ENCODE results near the gene CCNK. TPM values are rescaled to one million over a fixed set of nuclear protein-coding genes. Genes with fewer than 3 reads are reported as not detected.

Gene CCNK
- total RNA-seq, 1 donor from 2014 or later = 79.8 TPM

DNA sequence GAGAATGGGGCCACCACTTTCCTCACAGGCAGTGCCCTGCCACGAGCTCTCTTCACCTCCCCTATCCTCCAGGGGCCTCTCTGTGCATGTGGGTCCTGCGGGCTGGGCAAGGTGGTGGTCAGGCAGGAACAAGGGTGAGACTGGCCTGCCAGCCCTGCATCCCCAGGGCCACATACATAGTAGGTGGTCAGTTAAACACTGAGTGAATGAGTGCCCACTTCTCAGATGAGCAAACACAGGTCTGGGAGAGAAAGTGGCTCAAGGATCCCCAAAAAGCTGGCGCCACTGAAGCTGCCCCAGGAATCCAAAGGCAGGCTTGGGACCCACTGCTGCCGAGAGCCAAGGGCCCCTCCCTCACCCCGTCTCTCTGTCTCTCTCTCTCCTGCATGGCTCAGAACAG lies 51.1 kb downstream of the CCNK start:
- Mint-ChIP-seq H3K4me1 (ENCODE audit: unreplicated experiment) (peaks cover 3% of the 10 kb centered on the region), H3K27ac (ENCODE audit: unreplicated experiment) (no peak overlapping the region), H3K27me3 (ENCODE audit: unreplicated experiment) (peaks cover 12% of the 10 kb centered on the region), H3K9me3 (ENCODE audit: unreplicated experiment) (no peaks in the 10 kb centered on the region), H3K36me3 (ENCODE audit: low read depth, unreplicated experiment) (no peaks in the 10 kb centered on the region), H3K4me3 (ENCODE audit: unreplicated experiment) (no peak overlapping the region)
- no peak for DNase-seq (ENCODE audit: low spot score)
- TF ChIP-seq, protein P1, sequence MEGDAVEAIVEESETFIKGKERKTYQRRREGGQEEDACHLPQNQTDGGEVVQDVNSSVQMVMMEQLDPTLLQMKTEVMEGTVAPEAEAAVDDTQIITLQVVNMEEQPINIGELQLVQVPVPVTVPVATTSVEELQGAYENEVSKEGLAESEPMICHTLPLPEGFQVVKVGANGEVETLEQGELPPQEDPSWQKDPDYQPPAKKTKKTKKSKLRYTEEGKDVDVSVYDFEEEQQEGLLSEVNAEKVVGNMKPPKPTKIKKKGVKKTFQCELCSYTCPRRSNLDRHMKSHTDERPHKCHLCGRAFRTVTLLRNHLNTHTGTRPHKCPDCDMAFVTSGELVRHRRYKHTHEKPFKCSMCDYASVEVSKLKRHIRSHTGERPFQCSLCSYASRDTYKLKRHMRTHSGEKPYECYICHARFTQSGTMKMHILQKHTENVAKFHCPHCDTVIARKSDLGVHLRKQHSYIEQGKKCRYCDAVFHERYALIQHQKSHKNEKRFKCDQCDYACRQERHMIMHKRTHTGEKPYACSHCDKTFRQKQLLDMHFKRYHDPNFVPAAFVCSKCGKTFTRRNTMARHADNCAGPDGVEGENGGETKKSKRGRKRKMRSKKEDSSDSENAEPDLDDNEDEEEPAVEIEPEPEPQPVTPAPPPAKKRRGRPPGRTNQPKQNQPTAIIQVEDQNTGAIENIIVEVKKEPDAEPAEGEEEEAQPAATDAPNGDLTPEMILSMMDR (IDR thresholded peaks at IDR 0.05; ENCODE audit: unreplicated experiment) = no peak

DNA sequence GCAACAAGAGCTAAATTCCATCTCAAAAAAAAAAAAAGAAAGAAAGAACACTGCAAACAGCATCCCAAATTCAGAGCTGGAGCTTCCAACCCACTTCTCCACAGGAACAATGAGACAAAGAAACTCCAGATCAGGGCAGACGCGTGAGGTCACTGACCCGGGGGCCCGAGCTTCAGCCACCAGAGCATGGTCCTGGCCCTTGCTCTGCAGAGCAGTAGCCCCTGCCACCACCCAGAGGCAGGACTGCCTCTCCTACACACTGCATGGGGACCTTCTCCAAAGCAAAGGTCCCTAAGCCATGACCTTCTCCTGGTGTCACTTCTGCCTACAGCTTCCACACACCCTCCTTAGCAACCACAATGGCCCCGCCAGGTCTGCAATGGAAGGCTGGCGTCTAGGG lies 53.1 kb downstream of the CCNK start:
- H3K4me1 Mint-ChIP-seq (ENCODE audit: unreplicated experiment) = peaks cover 3% of the 10 kb centered on the region
- peaks cover 11% of the 10 kb centered on the region for H3K27me3 Mint-ChIP-seq (ENCODE audit: unreplicated experiment)
- peak overlapping the region; percentile 24 for H3K27ac Mint-ChIP-seq (ENCODE audit: unreplicated experiment)
- no peak for DNase-seq (ENCODE audit: low spot score)
- peak overlapping the region; percentile 47 for H3K4me3 Mint-ChIP-seq (ENCODE audit: unreplicated experiment)
- no peaks in the 10 kb centered on the region for H3K36me3 Mint-ChIP-seq (ENCODE audit: low read depth, unreplicated experiment)
- no peaks in the 10 kb centered on the region for H3K9me3 Mint-ChIP-seq (ENCODE audit: unreplicated experiment)
- TF ChIP-seq, protein P1 (IDR thresholded peaks at IDR 0.05; ENCODE audit: unreplicated experiment) = no peak

DNA sequence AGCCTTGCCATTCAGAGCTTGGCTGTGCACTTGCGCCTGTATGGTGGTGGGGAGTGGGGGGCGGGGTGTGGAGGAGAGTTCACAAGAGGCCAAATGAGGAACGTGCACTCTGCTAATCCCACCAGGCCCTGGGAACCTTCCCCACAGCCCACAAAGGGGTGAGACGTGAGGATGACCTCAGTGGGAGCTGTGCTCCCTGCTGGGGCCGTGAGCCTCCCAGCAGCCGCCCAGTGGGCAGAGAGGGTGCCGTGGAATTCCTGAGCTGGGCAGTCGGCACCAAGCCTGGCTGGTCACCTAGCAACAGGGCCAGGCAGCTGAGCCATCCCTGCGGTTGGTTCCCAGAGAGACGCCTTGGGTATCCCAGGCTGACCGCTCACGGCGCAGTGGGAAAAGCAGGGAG lies 53.7 kb downstream of the CCNK start:
- no peak overlapping the region for H3K27ac Mint-ChIP-seq (ENCODE audit: unreplicated experiment)
- H3K9me3 Mint-ChIP-seq (ENCODE audit: unreplicated experiment) = no peaks in the 10 kb centered on the region
- DNase-seq (ENCODE audit: low spot score) = no peak
- TF ChIP-seq, protein P1 (IDR thresholded peaks at IDR 0.05; ENCODE audit: unreplicated experiment) = no peak
- no peak overlapping the region for H3K4me3 Mint-ChIP-seq (ENCODE audit: unreplicated experiment)
- peaks cover 7% of the 10 kb centered on the region for H3K4me1 Mint-ChIP-seq (ENCODE audit: unreplicated experiment)
- no peaks in the 10 kb centered on the region for H3K36me3 Mint-ChIP-seq (ENCODE audit: low read depth, unreplicated experiment)
- peaks cover 11% of the 10 kb centered on the region for H3K27me3 Mint-ChIP-seq (ENCODE audit: unreplicated experiment)

DNA sequence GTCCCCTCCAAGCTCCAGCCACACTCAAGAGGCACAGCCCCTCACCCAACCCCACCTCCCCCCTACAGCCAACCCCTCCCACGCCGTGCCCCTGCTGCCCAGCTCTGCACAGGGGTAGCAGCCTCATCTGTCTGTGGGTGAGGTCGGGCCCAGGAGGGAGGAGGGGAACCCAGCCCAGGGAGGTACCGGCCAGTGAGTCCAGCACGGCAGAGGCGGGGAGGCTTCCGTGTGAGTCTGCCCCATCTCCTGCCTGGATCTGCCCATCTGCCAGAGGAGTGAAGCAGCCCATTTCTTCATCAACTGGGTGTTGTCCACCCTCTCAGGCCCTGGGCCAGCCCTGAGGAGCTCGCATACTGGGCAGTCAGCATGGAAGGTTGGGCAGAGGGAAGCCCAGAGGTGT lies 54.2 kb downstream of the CCNK start:
- TF ChIP-seq, protein P1 (IDR thresholded peaks at IDR 0.05; ENCODE audit: unreplicated experiment) = no peak
- Mint-ChIP-seq H3K9me3 (ENCODE audit: unreplicated experiment) (no peaks in the 10 kb centered on the region), H3K27ac (ENCODE audit: unreplicated experiment) (no peak overlapping the region), H3K4me1 (ENCODE audit: unreplicated experiment) (peaks cover 10% of the 10 kb centered on the region), H3K36me3 (ENCODE audit: low read depth, unreplicated experiment) (no peaks in the 10 kb centered on the region), H3K27me3 (ENCODE audit: unreplicated experiment) (peaks cover 11% of the 10 kb centered on the region), H3K4me3 (ENCODE audit: unreplicated experiment) (no peak overlapping the region)
- DNase-seq (ENCODE audit: low spot score) = no peak

DNA sequence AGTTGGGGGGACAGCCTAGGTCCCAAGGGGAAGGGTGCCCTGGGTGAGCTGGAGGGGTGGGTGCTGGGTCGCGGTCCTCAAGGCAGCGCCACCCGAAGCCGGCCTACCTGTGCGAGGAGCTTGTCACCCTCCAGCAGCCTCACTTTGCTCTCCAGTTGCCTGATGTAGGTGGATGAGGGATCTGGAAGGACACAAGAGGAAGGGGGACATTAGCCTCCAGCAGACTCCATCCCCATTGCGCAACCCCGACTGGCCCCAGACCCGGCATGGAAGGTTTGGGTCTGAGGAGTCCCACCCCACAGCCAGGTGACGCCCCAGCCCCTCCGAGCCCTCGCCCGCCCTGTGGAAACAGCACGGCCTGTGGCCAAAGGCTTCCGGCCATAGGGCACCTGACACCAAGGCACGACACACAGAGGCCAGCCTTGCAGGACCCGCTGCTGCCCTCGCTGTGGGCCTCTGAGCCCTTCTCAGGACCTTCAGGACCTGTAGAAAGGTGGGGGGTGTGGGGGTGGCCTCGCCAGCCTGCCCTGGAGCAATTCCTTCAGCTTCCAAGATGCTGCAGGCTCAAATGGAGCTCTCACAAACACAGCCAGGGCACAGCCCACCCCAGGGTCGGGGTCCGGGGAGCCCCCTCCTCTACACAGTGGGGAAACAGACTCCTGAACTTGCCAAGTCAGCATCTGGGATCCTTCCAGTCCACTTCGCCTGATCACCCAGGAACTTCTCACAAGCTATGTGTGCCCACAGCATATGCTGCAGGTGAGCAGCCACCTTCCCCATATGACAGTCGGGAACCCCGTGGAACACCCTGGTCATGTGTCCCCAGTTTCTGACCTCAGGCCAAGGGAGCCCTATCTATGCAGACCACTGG lies 54.9 kb downstream of the CCNK start:
- H3K27ac Mint-ChIP-seq (ENCODE audit: unreplicated experiment) = no peak overlapping the region
- peaks cover 11% of the 10 kb centered on the region for H3K4me1 Mint-ChIP-seq (ENCODE audit: unreplicated experiment)

More for the DNA sequence above, 54.9 kb downstream of the CCNK start:
- TF ChIP-seq, protein P1 (IDR thresholded peaks at IDR 0.05; ENCODE audit: unreplicated experiment) = no peak
- DNase-seq (ENCODE audit: low spot score) = no peak
- peaks cover 11% of the 10 kb centered on the region for H3K27me3 Mint-ChIP-seq (ENCODE audit: unreplicated experiment)
- no peaks in the 10 kb centered on the region for H3K9me3 Mint-ChIP-seq (ENCODE audit: unreplicated experiment)
- H3K4me3 Mint-ChIP-seq (ENCODE audit: unreplicated experiment) = no peak overlapping the region
- H3K36me3 Mint-ChIP-seq (ENCODE audit: low read depth, unreplicated experiment) = no peaks in the 10 kb centered on the region

Measured in endothelial cell (in vitro differentiated cells).